Lower leg skin (tissue), 4 donors: ENCODE measurements around the gene HPX. TPM values are rescaled to one million over a fixed set of nuclear protein-coding genes. Genes with fewer than 3 reads are reported as not detected.
A peak's percentile ranks its signal among the peaks of the same experiment; 100 is the strongest.

ENCODE experiments used
- DNase-seq, 2 donors: peaks; one replicate each; pipeline ENCODE4 v3.0.0-alpha.2; 2019; ENCODE audit warnings: low spot score in 2 of 2
- H3K4me3 ChIP-seq: fragments of 200-600 bp; sonication (generic); 2 replicates; pipeline ENCODE4 v1.5.1; 2017; ENCODE audit warnings: mild to moderate bottlenecking, low read depth; ENCODE audit not compliant: poor library complexity, severe bottlenecking
- CTCF ChIP-seq, 3 donors: fragments of 450-650 bp; IDR thresholded peaks; one replicate each; pipeline ENCODE4 v1.5.1; 2016; ENCODE audit warnings: antibody characterized with exemption in 3 of 3, mild to moderate bottlenecking in 3 of 3, moderate library complexity in 2 of 3
- POLR2A ChIP-seq, 2 donors: fragments of 450-650 bp; IDR thresholded peaks; one replicate each; pipeline ENCODE4 v1.6.1; 2016 to 2017; ENCODE audit warnings: antibody characterized with exemption in 2 of 2, mild to moderate bottlenecking in 1 of 2, moderate library complexity in 1 of 2
- WGBS, 2 donors: methylation state at CpG; one replicate each; pipeline ENCODE4 v1.1.5; 2018; 5-methylcytosine and 5-hydroxymethylcytosine counted together
- intact Hi-C: fragments of 100-400 bp; cut with DNase I; formaldehyde crosslinking; loops from one replicate; pipeline ENCODE4 v1.15.0; 2023; ENCODE audit warnings: low total_unique reads
- total RNA-seq, 4 donors: library from RNA; depleted of rRNA; stranded (reverse); fragments of >200 nt; gene quantifications; one replicate each; pipeline ENCODE4 v1.1.0, GENCODE V29; 2016

HPX gene
- total RNA-seq, 4 donors from 2014 or later, result 0.42 to 1.2 (median 1.1) TPM

DNA sequence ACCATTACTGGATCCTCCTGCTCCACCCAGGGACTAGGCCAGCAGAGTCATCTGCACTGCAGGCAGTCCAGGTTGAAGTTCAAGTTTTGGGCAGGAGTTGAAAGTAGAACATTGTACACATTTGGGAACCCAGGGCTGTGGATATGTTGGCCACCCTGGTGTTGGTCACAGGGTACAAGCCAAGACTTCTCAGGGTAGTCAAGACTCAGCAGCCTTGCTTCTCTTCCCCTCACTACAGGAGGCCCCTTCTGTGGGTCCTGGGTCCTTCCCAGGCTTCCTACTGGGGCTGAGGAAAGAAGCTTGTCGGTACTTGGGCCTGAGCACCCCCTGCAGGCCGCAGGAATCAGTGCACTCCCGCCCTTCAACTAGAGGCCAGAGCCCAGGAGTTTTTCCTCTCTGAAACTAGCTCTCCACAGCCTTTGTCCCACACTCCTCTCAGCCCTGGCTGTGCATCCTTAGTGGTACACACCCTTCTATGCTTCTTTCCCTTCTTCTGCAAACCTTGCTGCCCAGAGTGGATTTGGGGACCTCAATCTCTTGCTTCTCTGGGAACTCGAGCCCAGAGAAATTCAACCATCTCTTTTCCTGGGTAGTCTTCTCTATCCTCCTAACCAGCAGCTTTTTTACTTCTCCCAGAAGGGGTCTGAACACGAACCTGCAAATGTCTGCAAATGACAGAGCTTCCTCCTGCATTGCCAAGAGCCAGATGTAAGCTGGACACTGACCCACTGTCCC is 2.6 kb upstream of the HPX start:
- H3K4me3 ChIP-seq, result no peak overlapping the region
- 25 to 26% methylated on average over 5 of the region's 5 CpGs for WGBS, 2 donors
- intact Hi-C loops, result loop anchor here (5.0 kb wide), 1 partner anchor 61 kb away; no protein-coding TSS in a partner anchor
- TF ChIP-seq POLR2A (IDR thresholded peaks at IDR 0.05), result no peak
- peak in 1 of 3 donors; percentile 55 for TF ChIP-seq CTCF (IDR thresholded peaks at IDR 0.05)
- peak; percentile 38 to 88 for DNase-seq

DNA sequence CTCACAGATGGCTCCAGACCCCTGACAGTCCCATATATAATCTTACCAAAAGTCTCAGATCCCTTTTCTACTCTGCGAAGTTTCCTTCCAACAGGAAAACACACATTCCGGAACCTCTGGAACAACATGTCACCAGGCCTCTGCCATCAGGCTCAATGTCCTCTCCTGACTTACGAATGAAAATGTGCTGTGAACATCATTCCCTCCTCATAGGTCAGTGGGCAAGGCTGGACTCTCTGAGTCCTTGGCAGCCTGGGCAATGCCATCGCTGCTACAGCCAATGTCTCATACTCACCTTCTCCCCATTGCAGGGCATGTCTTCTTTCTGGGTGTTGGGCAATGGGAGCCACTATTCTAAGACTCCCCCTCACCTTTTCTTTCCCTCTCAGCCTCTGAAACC is 1.7 kb upstream of the HPX start:
- intact Hi-C loops, result loop anchor here (5.0 kb wide), 1 partner anchor 60 kb away; no protein-coding TSS in a partner anchor
- 89 to 96% methylated on average over 4 of the region's 4 CpGs for WGBS, 2 donors
- H3K4me3 ChIP-seq, result no peak overlapping the region
- TF ChIP-seq POLR2A (IDR thresholded peaks at IDR 0.05) (no peak), CTCF (IDR thresholded peaks at IDR 0.05) (no peak)
- no peak for DNase-seq

DNA sequence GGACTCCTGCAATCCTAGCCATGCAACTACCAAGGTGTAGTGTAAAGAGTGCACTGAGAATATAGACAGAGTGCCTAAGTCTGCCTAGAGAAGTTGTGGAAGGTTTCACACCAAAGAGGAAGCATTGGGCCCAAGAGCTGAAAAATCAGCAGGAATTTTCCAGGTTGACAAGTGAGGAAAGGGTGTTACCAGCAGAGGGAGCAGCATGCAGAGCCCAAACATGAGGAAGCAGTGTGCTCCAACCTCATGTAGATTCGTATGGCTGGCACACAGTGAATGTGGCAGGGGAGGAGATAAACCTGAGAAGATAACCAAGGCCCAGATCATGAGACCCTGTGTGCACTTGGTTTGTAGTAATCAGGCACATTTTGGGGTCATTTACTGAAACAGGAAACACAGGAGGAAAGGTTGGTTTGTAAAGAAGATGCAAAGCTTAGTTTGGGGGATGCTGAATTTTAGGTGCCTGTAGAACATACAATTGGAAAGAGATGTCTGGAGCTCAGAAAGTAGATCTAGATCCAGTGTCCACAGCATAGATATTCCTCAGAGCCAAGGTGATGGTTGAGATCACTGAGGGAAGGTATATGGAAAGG is 1.7 kb downstream of the HPX start:
- 4% methylated on average over 1 of the region's 1 CpG for WGBS, 2 donors
- DNase-seq, result peak in 1 of 2 donors; percentile 29
- intact Hi-C loops, result no loop called here
- TF ChIP-seq CTCF (IDR thresholded peaks at IDR 0.05) (no peak), POLR2A (IDR thresholded peaks at IDR 0.05) (no peak)
- H3K4me3 ChIP-seq, result no peak overlapping the region

GRCh38 chr11:6437993-6438392 is 2.8 kb downstream of the HPX start:
- intact Hi-C loops, result no loop called here
- no peak for DNase-seq
- TF ChIP-seq CTCF (IDR thresholded peaks at IDR 0.05) (no peak), POLR2A (IDR thresholded peaks at IDR 0.05) (no peak)
- H3K4me3 ChIP-seq, result no peak overlapping the region
- 68 to 87% methylated on average over 3 of the region's 3 CpGs for whole genome bisulfite sequencing, 2 donors

DNA sequence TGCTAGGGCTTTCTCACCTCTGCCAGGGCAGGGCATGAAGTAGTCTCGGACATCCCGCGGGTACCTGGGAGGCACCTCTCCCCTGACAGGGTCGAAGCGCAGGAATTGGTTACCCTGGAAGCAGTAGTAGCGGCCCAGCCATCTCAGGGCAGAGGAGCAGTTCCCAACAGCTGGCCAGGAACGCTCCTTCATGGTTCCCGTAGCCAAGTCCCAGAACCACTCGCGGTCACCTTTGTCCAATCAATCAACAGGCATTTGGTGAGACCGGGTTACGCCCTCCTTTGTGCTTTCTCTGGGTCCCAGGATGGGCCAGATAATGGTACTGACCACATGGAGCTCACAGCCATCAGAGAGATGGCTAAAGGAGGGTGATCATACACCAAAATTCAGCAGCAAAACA is 3.4 kb downstream of the HPX start:
- 92 to 93% methylated on average over 12 of the region's 12 CpGs for WGBS, 2 donors
- H3K4me3 ChIP-seq, result no peak overlapping the region
- intact Hi-C loops, result no loop called here
- TF ChIP-seq POLR2A (IDR thresholded peaks at IDR 0.05), result no peak
- TF ChIP-seq CTCF (IDR thresholded peaks at IDR 0.05), result no peak
- no peak for DNase-seq
